ENCODE data around the gene NDUFS2.

NDUFS2 gene

DNA sequence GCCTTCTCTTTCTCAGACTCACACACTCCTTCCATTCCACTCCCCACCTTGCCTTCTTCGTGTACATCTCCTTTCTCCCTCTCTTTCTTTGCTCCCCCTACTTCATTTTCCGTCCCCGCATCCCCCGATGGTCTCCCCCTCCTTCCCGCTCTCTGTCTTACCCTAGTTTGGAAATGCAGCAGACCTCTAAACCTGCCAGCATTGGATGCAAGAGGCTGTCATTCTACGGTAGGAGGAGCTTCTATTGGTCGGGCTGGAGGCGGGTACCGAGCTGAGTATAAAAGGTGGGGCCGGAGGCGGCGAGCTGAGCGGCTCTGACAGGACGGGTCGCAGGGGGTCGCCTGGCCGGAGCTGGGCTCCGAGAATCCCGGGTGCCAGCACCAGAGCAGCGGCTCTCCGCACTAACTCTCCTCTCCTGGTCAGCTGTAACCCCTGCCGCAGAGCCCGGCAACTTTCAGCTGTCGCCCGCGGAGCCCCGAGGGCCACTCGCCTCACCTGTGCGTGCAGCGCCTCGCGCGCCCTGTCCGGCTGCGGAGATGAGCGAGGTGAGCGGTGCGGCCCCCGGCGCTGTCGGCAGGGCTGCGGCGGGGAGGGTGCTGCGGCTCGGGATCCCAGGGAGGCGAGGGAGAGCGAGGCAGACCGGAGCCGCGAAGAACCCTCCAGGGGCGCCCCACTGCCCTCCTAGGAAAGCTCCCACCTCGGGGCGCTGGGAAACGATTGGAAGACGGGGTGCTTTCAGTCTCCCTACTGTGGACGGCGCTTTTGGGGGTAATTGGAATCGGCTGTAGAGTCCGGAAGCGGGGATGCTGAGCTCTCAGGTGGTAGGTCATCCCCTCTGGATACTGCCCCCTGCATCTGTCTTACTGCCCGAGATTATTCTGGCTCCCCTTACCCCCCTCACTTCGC, 56.5 kb downstream of the NDUFS2 start, which contains the start of gene PCP4L1:
Gene PCP4L1, plus strand, starts transcription at position 307 of the 906 bp plus-strand sequence. Its CDS starts 230 bp downstream, at position 537.
- H3K4me3 ChIP-seq (ENCODE audit: control insufficient read depth, low read depth, low read length) = peak within 1 kb of the TSS; percentile 35
- peak; percentile 48 for DNase-seq (ENCODE audit: low read depth)
- TF ChIP-seq, protein P1, sequence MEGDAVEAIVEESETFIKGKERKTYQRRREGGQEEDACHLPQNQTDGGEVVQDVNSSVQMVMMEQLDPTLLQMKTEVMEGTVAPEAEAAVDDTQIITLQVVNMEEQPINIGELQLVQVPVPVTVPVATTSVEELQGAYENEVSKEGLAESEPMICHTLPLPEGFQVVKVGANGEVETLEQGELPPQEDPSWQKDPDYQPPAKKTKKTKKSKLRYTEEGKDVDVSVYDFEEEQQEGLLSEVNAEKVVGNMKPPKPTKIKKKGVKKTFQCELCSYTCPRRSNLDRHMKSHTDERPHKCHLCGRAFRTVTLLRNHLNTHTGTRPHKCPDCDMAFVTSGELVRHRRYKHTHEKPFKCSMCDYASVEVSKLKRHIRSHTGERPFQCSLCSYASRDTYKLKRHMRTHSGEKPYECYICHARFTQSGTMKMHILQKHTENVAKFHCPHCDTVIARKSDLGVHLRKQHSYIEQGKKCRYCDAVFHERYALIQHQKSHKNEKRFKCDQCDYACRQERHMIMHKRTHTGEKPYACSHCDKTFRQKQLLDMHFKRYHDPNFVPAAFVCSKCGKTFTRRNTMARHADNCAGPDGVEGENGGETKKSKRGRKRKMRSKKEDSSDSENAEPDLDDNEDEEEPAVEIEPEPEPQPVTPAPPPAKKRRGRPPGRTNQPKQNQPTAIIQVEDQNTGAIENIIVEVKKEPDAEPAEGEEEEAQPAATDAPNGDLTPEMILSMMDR (conservative IDR thresholded peaks at IDR 0.05; ENCODE audit: control insufficient read depth, insufficient read depth, low read depth, low read length) = no peak

DNA sequence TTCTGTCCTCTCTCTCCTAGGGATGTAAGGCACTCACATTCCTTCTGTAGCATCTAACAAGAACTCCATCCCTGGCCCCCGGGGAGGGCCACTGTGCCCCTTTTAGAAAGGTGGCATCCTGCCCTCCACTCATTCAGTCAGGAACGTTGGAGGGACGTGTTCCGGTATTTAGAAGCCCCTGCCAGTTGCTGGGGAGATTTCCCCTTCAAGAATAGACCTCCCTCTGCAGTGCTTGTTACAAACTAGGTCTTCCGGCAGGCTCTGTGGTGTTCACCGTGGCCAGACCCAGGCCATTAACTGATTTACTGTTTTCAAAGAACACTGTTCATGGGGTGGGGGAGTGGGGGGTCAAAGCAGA, 57.2 kb downstream of the NDUFS2 start:
- TF ChIP-seq, protein P1 (conservative IDR thresholded peaks at IDR 0.05; ENCODE audit: control insufficient read depth, insufficient read depth, low read depth, low read length) = no peak
- no peak for DNase-seq (ENCODE audit: low read depth)
- no peak overlapping the region for H3K4me3 ChIP-seq (ENCODE audit: control insufficient read depth, low read depth, low read length)

DNA sequence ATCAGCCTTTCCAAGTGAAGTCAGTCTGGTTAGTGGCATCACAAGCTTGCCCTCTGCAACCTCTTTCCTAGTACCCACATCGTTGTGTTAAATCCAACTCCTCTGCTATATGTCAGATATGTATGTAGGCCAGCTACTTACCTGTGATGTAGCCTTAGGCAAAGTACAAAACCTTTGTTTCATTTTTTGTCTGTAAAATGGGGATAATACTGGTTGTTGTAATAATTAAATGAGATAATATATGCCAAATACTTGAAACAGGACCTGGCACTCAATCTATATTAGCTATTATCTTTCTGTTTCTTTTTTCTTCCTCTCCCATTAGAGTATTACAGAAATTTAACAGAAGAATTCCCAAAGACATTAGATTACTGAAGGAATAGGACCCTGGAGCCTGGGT, 57.6 kb downstream of the NDUFS2 start:
- no peak for DNase-seq (ENCODE audit: low read depth)
- TF ChIP-seq, protein P1 (conservative IDR thresholded peaks at IDR 0.05; ENCODE audit: control insufficient read depth, insufficient read depth, low read depth, low read length) = no peak
- H3K4me3 ChIP-seq (ENCODE audit: control insufficient read depth, low read depth, low read length) = no peak overlapping the region

DNA sequence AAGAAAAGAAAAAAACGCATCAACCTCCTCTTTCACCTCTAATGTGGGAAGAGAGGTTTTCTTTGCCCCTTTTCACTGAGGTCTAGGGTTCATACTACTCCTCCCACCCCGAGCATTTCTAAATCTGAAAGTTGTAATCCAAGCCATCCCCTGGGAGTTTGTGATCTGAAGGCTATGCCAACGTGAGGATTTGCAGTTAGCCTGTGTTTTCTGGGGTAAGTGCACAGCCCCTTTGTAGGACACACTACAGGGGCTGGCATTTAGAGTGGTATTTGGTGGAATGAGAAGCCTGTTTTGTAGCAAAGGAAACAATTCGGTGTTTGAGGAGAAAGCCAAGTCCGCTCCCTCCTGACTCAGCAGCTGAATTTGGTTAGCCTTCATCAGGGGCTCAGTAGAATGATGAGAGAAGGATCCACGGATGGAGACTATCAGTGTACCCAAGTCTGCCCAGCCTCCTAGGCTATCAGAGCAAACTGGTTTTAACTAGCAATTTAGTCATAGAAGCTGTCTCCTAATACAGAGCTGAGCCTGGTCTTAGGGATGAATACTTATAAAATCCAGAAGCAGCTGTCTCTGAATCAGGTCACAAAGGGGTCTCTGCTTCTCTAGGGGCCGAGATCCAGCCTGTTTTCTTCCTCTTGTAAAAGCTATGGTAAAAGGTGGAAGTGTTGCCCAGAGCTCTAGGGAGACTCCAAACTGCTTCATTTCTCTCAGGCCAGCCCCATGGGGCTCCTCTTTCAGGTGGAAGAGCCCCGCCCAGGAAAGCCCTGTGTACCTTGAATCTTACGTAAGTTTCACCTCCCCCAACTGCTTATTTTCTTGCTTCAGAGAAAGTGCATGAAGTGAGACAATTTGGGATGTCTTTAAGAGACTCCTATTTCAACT, 58.5 kb downstream of the NDUFS2 start:
- peak; percentile 8 for DNase-seq (ENCODE audit: low read depth)
- no peak overlapping the region for H3K4me3 ChIP-seq (ENCODE audit: control insufficient read depth, low read depth, low read length)

DNA sequence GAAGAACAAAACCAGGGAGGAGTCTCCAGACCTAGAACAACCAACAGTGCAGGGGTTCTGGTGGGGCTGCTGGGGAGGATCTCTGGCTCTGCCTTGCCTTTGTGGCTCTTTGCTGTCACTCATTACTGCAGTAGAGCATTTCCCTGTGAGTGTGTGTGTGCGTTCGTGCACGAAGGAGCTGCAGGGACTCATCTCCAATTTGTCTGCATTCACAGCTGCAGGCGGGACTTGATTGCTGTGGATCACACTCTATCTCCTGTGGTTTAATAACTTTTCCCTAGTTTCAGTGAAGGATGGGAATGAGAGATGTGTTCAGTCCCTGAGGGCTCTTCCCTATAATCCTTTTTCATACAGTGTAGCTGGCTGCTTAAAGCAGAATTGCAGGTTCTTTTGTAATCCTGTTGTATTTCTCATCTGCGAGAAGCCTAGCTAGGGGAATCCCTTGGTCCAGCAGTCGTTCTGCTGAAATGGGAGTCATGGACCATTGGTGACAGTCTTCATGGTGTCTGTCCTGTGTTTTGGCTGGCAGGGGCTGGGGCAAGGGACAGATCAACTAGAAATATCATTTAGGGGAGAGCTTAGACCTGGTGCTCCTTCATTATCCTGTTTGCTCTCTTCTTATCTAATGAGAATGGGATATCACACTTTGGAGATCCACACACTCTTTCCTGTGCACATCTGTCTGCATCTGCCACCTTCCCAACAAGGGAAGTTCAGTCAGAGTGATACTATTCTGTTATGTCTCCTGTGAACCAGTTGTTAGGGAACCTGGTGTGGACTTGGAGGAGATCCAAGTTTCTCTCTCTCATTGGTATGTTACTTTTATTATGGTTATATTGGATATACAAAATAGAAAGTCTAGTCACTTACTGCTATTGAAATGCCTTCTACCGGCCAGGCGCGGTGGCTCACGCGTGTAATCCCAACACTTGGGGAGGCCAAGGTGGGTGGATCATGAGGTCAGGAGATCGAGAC, 59.4 kb downstream of the NDUFS2 start:
- TF ChIP-seq, protein P1 (conservative IDR thresholded peaks at IDR 0.05; ENCODE audit: control insufficient read depth, insufficient read depth, low read depth, low read length) = no peak
- H3K4me3 ChIP-seq (ENCODE audit: control insufficient read depth, low read depth, low read length) = no peak overlapping the region
- DNase-seq (ENCODE audit: low read depth) = no peak

More for the DNA sequence above, 58.5 kb downstream of the NDUFS2 start:
- TF ChIP-seq, protein P1 (conservative IDR thresholded peaks at IDR 0.05; ENCODE audit: control insufficient read depth, insufficient read depth, low read depth, low read length) = no peak

Measured in fibroblast of mammary gland (primary cell).